H1 (cell line): ENCODE data around the gene AP1M2. TPM values are rescaled to one million over a fixed set of nuclear protein-coding genes. Genes with fewer than 3 reads are reported as not detected.

Experiments used
- CTCF ChIA-PET: fragments of 300-600 bp; sonication (Branson Sonifier 250); formaldehyde crosslinking; loops from one replicate; lab custom pipeline; 2021; ENCODE audit not compliant: partially characterized antibody; lab: Charles Lee
- POLR2A ChIA-PET: fragments of 300-600 bp; sonication (Branson Sonifier 250); formaldehyde crosslinking; loops from one replicate; lab custom pipeline; 2021; ENCODE audit warnings: inconsistent platforms; ENCODE audit not compliant: partially characterized antibody; lab: Charles Lee
- DNase-seq, 2 experiments: peaks; one replicate each; pipeline versions ENCODE4 v3.0.0 to v3.0.0-alpha.2; 2010 to 2022; ENCODE audit warnings: low spot score in 2 of 2, low read depth in 1 of 2, mixed read lengths in 1 of 2
- FAIRE-seq: peaks from 2 replicates; lab custom pipeline; 2011; peaks lifted over from hg19 to GRCh38; lab: Jason Lieb, UNC
- H2AFZ ChIP-seq: 2 replicates; pipeline ENCODE4 v1.8.1; 2012; ENCODE audit warnings: low read length, inconsistent platforms
- H2AK5ac ChIP-seq: 2 replicates; pipeline ENCODE4 v1.6.1; 2013; ENCODE audit warnings: low read depth, low read length
- H2BK120ac ChIP-seq: replicated peaks from 2 replicates; pipeline ENCODE3; 2013; ENCODE audit warnings: low read depth, low read length, inconsistent platforms
- H2BK12ac ChIP-seq: 2 replicates; pipeline ENCODE4 v1.6.1; 2013; ENCODE audit warnings: low read depth, low read length
- H2BK15ac ChIP-seq: 2 replicates; pipeline ENCODE4 v1.6.1; 2013; ENCODE audit warnings: low read length
- H2BK20ac ChIP-seq: 2 replicates; pipeline ENCODE4 v1.6.1; 2013; ENCODE audit warnings: low read length
- H2BK5ac ChIP-seq: 2 replicates; pipeline ENCODE4 v1.6.1; 2013; ENCODE audit warnings: low read depth, low read length
- H3K14ac ChIP-seq: 2 replicates; pipeline ENCODE4 v1.6.1; 2013; ENCODE audit warnings: inconsistent platforms; ENCODE audit not compliant: insufficient read length
- H3K18ac ChIP-seq: 2 replicates; pipeline ENCODE4 v1.6.1; 2013; ENCODE audit warnings: low read length; ENCODE audit errors: extremely low read depth
- H3K23ac ChIP-seq: 2 replicates; pipeline ENCODE4 v1.6.1; 2013; ENCODE audit warnings: inconsistent platforms; ENCODE audit not compliant: insufficient read length
- H3K23me2 ChIP-seq: 2 replicates; pipeline ENCODE4 v1.6.1; 2013; ENCODE audit warnings: low read depth, low read length
- H3K27ac ChIP-seq: 2 replicates; pipeline ENCODE4 v1.6.1; 2011; ENCODE audit warnings: low read depth, low read length, inconsistent platforms
- H3K27me3 ChIP-seq, 4 experiments: replicated peaks in 1 of 4; 1 replicate in 1 of 4; 2 replicates in 3 of 4; pipeline versions ENCODE4 v1.6.1 to v1.8.1; 2011 to 2013; ENCODE audit warnings: low read length in 3 of 4, mild to moderate bottlenecking in 3 of 4, inconsistent platforms in 2 of 4, mixed read lengths in 2 of 4, moderate library complexity in 1 of 4; ENCODE audit not compliant: control insufficient read depth in 3 of 4, insufficient read depth in 3 of 4; ENCODE audit errors: extremely low read depth in 1 of 4
- H3K36me3 ChIP-seq, 4 experiments: 2 replicates each; pipeline versions ENCODE4 v1.6.1 to v1.8.1; 2011 to 2013; ENCODE audit warnings: mild to moderate bottlenecking in 4 of 4, low read length in 3 of 4, moderate library complexity in 2 of 4, control low read depth in 1 of 4, inconsistent platforms in 1 of 4; ENCODE audit not compliant: insufficient read depth in 4 of 4, control insufficient read depth in 2 of 4
- H3K4ac ChIP-seq: replicated peaks from 2 replicates; pipeline ENCODE3; 2013; ENCODE audit warnings: low read length, low read depth, mixed read lengths, inconsistent platforms; ENCODE audit not compliant: insufficient read length
- H3K4me1 ChIP-seq, 4 experiments: replicated peaks in 1 of 4; 1 replicate in 1 of 4; 2 replicates in 3 of 4; pipeline versions ENCODE4 v1.6.1 to v1.8.1; 2011 to 2013; ENCODE audit warnings: low read length in 3 of 4, inconsistent platforms in 2 of 4, mixed read lengths in 1 of 4; ENCODE audit not compliant: insufficient read depth in 4 of 4, control insufficient read depth in 3 of 4
- H3K4me2 ChIP-seq, 2 experiments: 2 replicates each; pipeline versions ENCODE4 v1.6.1 to v1.8.1; 2011 to 2013; ENCODE audit warnings: low read depth in 2 of 2, low read length in 2 of 2, control low read depth in 1 of 2, inconsistent platforms in 1 of 2, mild to moderate bottlenecking in 1 of 2; ENCODE audit not compliant: insufficient read depth in 1 of 2
- H3K4me3 ChIP-seq, 4 experiments: fragments of 200-600, 300-600 bp in 1 of 4; sonication (generic), shearing (Covaris generic), sonication (Bioruptor Twin) in 1 of 4; 2 replicates each; pipeline versions ENCODE4 v1.5.1 to v1.8.1; 2011 to 2016; ENCODE audit warnings: low read length in 4 of 4, low read depth in 3 of 4, control low read depth in 2 of 4, inconsistent platforms in 2 of 4, mild to moderate bottlenecking in 2 of 4, mixed read lengths in 1 of 4, moderate library complexity in 1 of 4; ENCODE audit not compliant: insufficient read depth in 2 of 4; ENCODE audit errors: extremely low read depth in 1 of 4
- H3K56ac ChIP-seq: replicated peaks from 2 replicates; pipeline ENCODE3; 2013; ENCODE audit warnings: low read depth, mild to moderate bottlenecking, mixed read lengths, low read length, inconsistent platforms; ENCODE audit not compliant: insufficient read length
- H3K79me1 ChIP-seq: 2 replicates; pipeline ENCODE4 v1.6.1; 2013; ENCODE audit warnings: low read depth, low read length, control low read depth
- H3K79me2 ChIP-seq, 2 experiments: 2 replicates each; pipeline versions ENCODE4 v1.6.1 to v1.8.1; 2012 to 2013; ENCODE audit warnings: low read length in 2 of 2, mild to moderate bottlenecking in 2 of 2, inconsistent platforms in 1 of 2; ENCODE audit not compliant: insufficient read depth in 2 of 2, control insufficient read depth in 1 of 2
- H3K9ac ChIP-seq, 4 experiments: replicated peaks in 1 of 4; 1 replicate in 1 of 4; 2 replicates in 3 of 4; pipeline versions ENCODE4 v1.6.1 to v1.8.1; 2011 to 2013; ENCODE audit warnings: low read depth in 3 of 4, low read length in 3 of 4, control low read depth in 2 of 4, mild to moderate bottlenecking in 2 of 4, moderate library complexity in 2 of 4, inconsistent platforms in 1 of 4; ENCODE audit errors: extremely low read depth in 1 of 4
- H3K9me3 ChIP-seq, 2 experiments: 2 replicates each; pipeline versions ENCODE4 v1.6.1 to v1.8.1; 2012 to 2013; ENCODE audit warnings: mild to moderate bottlenecking in 2 of 2, moderate library complexity in 2 of 2, control low read depth in 1 of 2, inconsistent platforms in 1 of 2, low read depth in 1 of 2, low read length in 1 of 2, mixed read lengths in 1 of 2; ENCODE audit not compliant: insufficient read depth in 2 of 2
- H4K20me1 ChIP-seq, 2 experiments: replicated peaks in 1 of 2; 2 replicates each; pipeline versions ENCODE3 to v1.8.1; 2011 to 2013; ENCODE audit warnings: inconsistent platforms in 2 of 2, low read length in 2 of 2, mild to moderate bottlenecking in 1 of 2; ENCODE audit not compliant: insufficient read depth in 2 of 2, control insufficient read depth in 1 of 2
- H4K5ac ChIP-seq: 2 replicates; pipeline ENCODE4 v1.6.1; 2013; ENCODE audit warnings: low read length, low read depth, mixed read lengths, inconsistent platforms; ENCODE audit not compliant: insufficient read length
- H4K8ac ChIP-seq: 2 replicates; pipeline ENCODE4 v1.8.0; 2013; ENCODE audit warnings: mild to moderate bottlenecking, moderate library complexity, low read length, inconsistent platforms; ENCODE audit not compliant: insufficient read depth; ENCODE audit errors: extremely low read depth
- H4K91ac ChIP-seq: replicated peaks from 2 replicates; pipeline ENCODE3; 2013; ENCODE audit warnings: low read length, mixed read lengths, inconsistent platforms; ENCODE audit not compliant: insufficient read length
- ASH2L ChIP-seq: fragments of 200-600, 300-600 bp; sonication (generic); IDR thresholded peaks from one replicate; pipeline ENCODE4 v1.7.1; 2017; ENCODE audit warnings: low read length
- ATF3 ChIP-seq: IDR thresholded peaks from 2 replicates; pipeline ENCODE4 v1.6.1; 2011; ENCODE audit warnings: low read depth, mild to moderate bottlenecking, low read length; ENCODE audit not compliant: insufficient read depth
- CBX5 ChIP-seq: fragments of 300-800, 300-1000 bp; sonication (generic); IDR thresholded peaks from 2 replicates; pipeline ENCODE4 v1.7.1; 2016; ENCODE audit warnings: antibody characterized with exemption, low read length, low read depth
- CREB1 ChIP-seq: IDR thresholded peaks from 2 replicates; pipeline ENCODE4 v1.6.1; 2012; ENCODE audit warnings: inconsistent platforms
- E2F6 ChIP-seq: IDR thresholded peaks from 2 replicates; pipeline ENCODE4 v1.6.1; 2012; ENCODE audit warnings: inconsistent platforms
- EP300 ChIP-seq, 2 experiments: IDR thresholded peaks; 1 replicate in 1 of 2; 2 replicates in 1 of 2; pipeline ENCODE4 v1.6.1; 2011 to 2012; ENCODE audit warnings: low read depth in 2 of 2, low read length in 2 of 2, mild to moderate bottlenecking in 2 of 2, borderline replicate concordance in 1 of 2, inconsistent platforms in 1 of 2, moderate library complexity in 1 of 2
- EZH2 ChIP-seq: fragments of 200-600 bp; sonication (generic); IDR thresholded peaks from 2 replicates; pipeline ENCODE4 v1.7.1; 2012; ENCODE audit warnings: low read depth, mild to moderate bottlenecking, moderate library complexity, low read length, inconsistent platforms; ENCODE audit not compliant: severe bottlenecking
- GTF2F1 ChIP-seq: IDR thresholded peaks from 2 replicates; pipeline ENCODE4 v1.6.1; 2012; ENCODE audit warnings: low read depth, low read length, improper control_type of control experiment, borderline replicate concordance
- POU5F1 ChIP-seq: IDR thresholded peaks from 2 replicates; pipeline ENCODE4 v1.6.1; 2011; ENCODE audit warnings: low read depth, mild to moderate bottlenecking, low read length, moderate library complexity
- TCF12 ChIP-seq: IDR thresholded peaks from 2 replicates; pipeline ENCODE4 v1.6.1; 2011; ENCODE audit warnings: low read depth, mild to moderate bottlenecking, low read length
- ZNF274 ChIP-seq: IDR thresholded peaks from 2 replicates; pipeline ENCODE4 v1.7.0; 2012; ENCODE audit warnings: low read length, borderline replicate concordance; ENCODE audit errors: extremely low read depth
- WGBS, 2 experiments: shearing (Covaris generic) in 1 of 2; methylation state at CpG; one replicate each; pipeline versions ENCODE4 v1.1.6 to v1.1.7; 2013 to 2015; ENCODE audit warnings: low lambda C conversion rate in 2 of 2, mixed read lengths in 2 of 2, inconsistent platforms in 1 of 2, low coverage in 1 of 2, missing lambda C conversion rate in 1 of 2; ENCODE audit not compliant: insufficient replicate concordance in 2 of 2, insufficient coverage in 1 of 2, insufficient read length in 1 of 2; ENCODE audit errors: extremely low coverage in 1 of 2, missing lambda C conversion rate in 1 of 2; 5-methylcytosine and 5-hydroxymethylcytosine counted together
- polyA plus RNA-seq, 7 experiments: library from polyadenylated mRNA; depleted of rRNA in 3 of 7; stranded (reverse) in 5 of 7; unstranded in 2 of 7; fragments of >200 nt in 5 of 7; fragments of 200-250 nt in 2 of 7; gene quantifications; 1 replicate in 5 of 7; 2 replicates in 1 of 7; 4 replicates in 1 of 7; pipeline versions ENCODE4 v1.2.1 to v1.2.3, GENCODE V29; 2011 to 2013; ENCODE audit warnings: missing spikeins in 2 of 7, mixed read lengths in 2 of 7
- total RNA-seq: library from RNA; stranded (reverse); fragmentation: NEBNext Ultra II Directional; extraction: Animal tissue kit (Norgen Biotek cat#: 25700); gene quantifications from 2 replicates; pipeline ENCODE4 v1.2.1, GENCODE V29; 2021

AP1M2 gene
- total and polyA plus RNA-seq, 2 of the 8 experiments (the other 6 are each of a cell fraction or from before 2014, with no cell fraction given): 140 to 161 TPM

- Histone ChIP-seq H4K20me1 (peaks cover 0 to 4% of the 10 kb centered on the region in 2 experiments), H3K9me3 (no peaks in the 10 kb centered on the region), H4K5ac (no peak overlapping the region), H4K8ac (no peak overlapping the region), H3K14ac (no peak overlapping the region), H2BK5ac (no peak overlapping the region), H3K36me3 (peaks cover 0 to 7% (median 6%) of the 10 kb centered on the region in 4 experiments; a peak in 4 of 8 replicates), H3K79me2 (peaks cover 0 to 16% of the 10 kb centered on the region in 2 experiments; a peak in 2 of 4 replicates), H3K4me2 (peak overlapping the region; percentile 44 to 57; a peak in 3 of 4 replicates), H3K4me1 (peaks cover 0 to 4% (median 3%) of the 10 kb centered on the region in 4 experiments; a peak in 4 of 7 replicates), H3K9ac (no peak overlapping the region), H2BK20ac (no peak overlapping the region), H3K27me3 (no peaks in the 10 kb centered on the region), H3K27ac (no peak overlapping the region), H2BK12ac (no peak overlapping the region), H3K56ac (no peak overlapping the region), H3K23ac (no peak overlapping the region), H3K4me3 (peak overlapping the region; percentile 57 to 99 (median 88); a peak in 4 of 8 replicates), H2AK5ac (no peak overlapping the region), H2BK120ac (no peak overlapping the region), H3K18ac (no peak overlapping the region), H3K4ac (no peak overlapping the region), H2AFZ (no peak overlapping the region), H3K23me2 (peaks cover 2% of the 10 kb centered on the region; the same call in 1 of the 2 replicates), H2BK15ac (no peak overlapping the region), H4K91ac (no peak overlapping the region), H3K79me1 (peaks cover 6% of the 10 kb centered on the region)
- WGBS, 2 experiments: 76% methylated on average over 8 of the region's 8 CpGs; no CpG with 5 or more reads in 1 of the 2 experiments
- POLR2A ChIA-PET: interaction anchor here (0.6 to 1.6 kb wide), 10 partner anchors 8 to 85 kb away, joined by 3 to 7 read pairs (median 3); partner anchors contain the start of gene KEAP1
- FAIRE-seq (no peak), DNase-seq (no peak)
- TF ChIP-seq ASH2L (no peak), CREB1 (no peak), POU5F1 (no peak), CBX5 (no peak), TCF12 (no peak), EZH2 (no peak), ZNF274 (no peak), EP300 (IDR thresholded peaks at IDR 0.05; ENCODE audit: borderline replicate concordance in 1 of 2, low read depth in 2 of 2, low read length in 2 of 2) (no peak), ATF3 (no peak), GTF2F1 (no peak), E2F6 (no peak)
- CTCF ChIA-PET: interaction anchor here (0.6 to 4.2 kb wide), 15 partner anchors 8 to 329 kb away, joined by 3 to 25 read pairs (median 5); partner anchors contain the start of gene CDKN2D
Measured at GRCh38 chr19:10543059-10543419, 44.1 kb downstream of the AP1M2 start.
